OCI-LY1 (cell line): ENCODE data around the gene CACNG5.

Experiments used
- H2AFZ ChIP-seq: fragments of 200-600 bp; sonication (generic), shearing (Covaris generic); 2 replicates; pipeline ENCODE4 v1.6.0; 2014; ENCODE audit warnings: antibody characterized with exemption, mild to moderate bottlenecking, low read length
- H3F3A ChIP-seq: fragments of 200-600 bp; sonication (generic), shearing (Covaris generic); 2 replicates; pipeline ENCODE4 v1.6.0; 2014; ENCODE audit warnings: mild to moderate bottlenecking, antibody characterized with exemption, low read length, moderate library complexity; ENCODE audit not compliant: insufficient read depth
- H3K27ac ChIP-seq: fragments of 200-600 bp; sonication (generic); 2 replicates; pipeline ENCODE4 v1.5.1; 2014; ENCODE audit warnings: low read length, mixed run types, mild to moderate bottlenecking, low read depth; ENCODE audit not compliant: poor library complexity, severe bottlenecking
- H3K27me3 ChIP-seq: fragments of 200-600 bp; sonication (generic); 2 replicates; pipeline ENCODE4 v1.6.0; 2014; ENCODE audit warnings: antibody characterized with exemption, mild to moderate bottlenecking, low read length, moderate library complexity; ENCODE audit not compliant: insufficient read depth
- H3K36me3 ChIP-seq: fragments of 200-600 bp; sonication (generic); 2 replicates; pipeline ENCODE4 v1.6.1; 2014; ENCODE audit warnings: mild to moderate bottlenecking, antibody characterized with exemption, low read length, moderate library complexity, mixed read lengths; ENCODE audit not compliant: insufficient read depth
- H3K4me1 ChIP-seq: fragments of 200-600 bp; sonication (generic); 2 replicates; pipeline ENCODE4 v1.5.1; 2014; ENCODE audit warnings: mild to moderate bottlenecking, low read length, moderate library complexity; ENCODE audit not compliant: insufficient read depth, severe bottlenecking
- H3K4me2 ChIP-seq: fragments of 200-600 bp; sonication (generic), shearing (Covaris generic); 2 replicates; pipeline ENCODE4 v1.6.1; 2014; ENCODE audit warnings: low read length
- H3K4me3 ChIP-seq: fragments of 200-600 bp; sonication (generic); 2 replicates; pipeline ENCODE4 v1.5.1; 2014; ENCODE audit warnings: low read length, low read depth, mild to moderate bottlenecking, mixed read lengths; ENCODE audit not compliant: poor library complexity, severe bottlenecking
- H3K79me2 ChIP-seq: fragments of 200-600 bp; shearing (Covaris generic); 2 replicates; pipeline ENCODE4 v1.6.1; 2016; ENCODE audit warnings: mixed run types, low read length, mixed read lengths; ENCODE audit not compliant: insufficient read depth
- H3K9ac ChIP-seq: fragments of 200-600 bp; sonication (generic), shearing (Covaris generic); 2 replicates; pipeline ENCODE4 v1.6.1; 2014; ENCODE audit warnings: mild to moderate bottlenecking, low read length, mixed read lengths
- H3K9me2 ChIP-seq: fragments of 200-600 bp; sonication (generic), shearing (Covaris generic); 2 replicates; pipeline ENCODE4 v1.6.1; 2014; ENCODE audit warnings: low read depth, mild to moderate bottlenecking, low read length, mixed read lengths
- H3K9me3 ChIP-seq: fragments of 200-600 bp; shearing (Covaris generic); 2 replicates; pipeline ENCODE4 v1.6.1; 2014; ENCODE audit warnings: low read length, mixed read lengths
- H4K20me1 ChIP-seq: fragments of 200-600 bp; sonication (generic), shearing (Covaris generic); 2 replicates; pipeline ENCODE4 v1.6.0; 2016; ENCODE audit warnings: mild to moderate bottlenecking, low read length; ENCODE audit not compliant: insufficient read depth
- CTCF ChIP-seq: fragments of 200-600 bp; sonication (generic), shearing (Covaris generic); IDR thresholded peaks from 2 replicates; pipeline ENCODE4 v1.5.1; 2017; ENCODE audit warnings: mild to moderate bottlenecking, antibody characterized with exemption, low read length, moderate library complexity, mixed read lengths
- EZH2 ChIP-seq: fragments of 200-600 bp; sonication (generic), shearing (Covaris generic); IDR thresholded peaks from 2 replicates; pipeline ENCODE4 v1.8.0; 2017; ENCODE audit warnings: borderline replicate concordance, mixed run types, mild to moderate bottlenecking, antibody characterized with exemption, low read length, moderate library complexity, mixed read lengths

The CACNG5 gene

GRCh38 chr17:66916946-66917345, 82.0 kb downstream of the CACNG5 start:
- Histone ChIP-seq H3F3A (no peaks in the 10 kb centered on the region), H3K27ac (no peak overlapping the region), H3K9me3 (no peaks in the 10 kb centered on the region), H4K20me1 (no peaks in the 10 kb centered on the region), H3K27me3 (peaks cover 11% of the 10 kb centered on the region; the same call in 1 of the 2 replicates), H3K4me2 (no peak overlapping the region), H3K4me1 (no peaks in the 10 kb centered on the region), H3K4me3 (no peak overlapping the region), H3K79me2 (no peaks in the 10 kb centered on the region), H3K36me3 (no peaks in the 10 kb centered on the region), H3K9me2 (no peaks in the 10 kb centered on the region), H3K9ac (no peak overlapping the region), H2AFZ (no peak overlapping the region)
- TF ChIP-seq CTCF (no peak), EZH2 (no peak)

GRCh38 chr17:66918896-66919295, 84.0 kb downstream of the CACNG5 start:
- no peak overlapping the region for H2AFZ ChIP-seq
- no peak overlapping the region for H3K9ac ChIP-seq
- no peak overlapping the region for H3K4me3 ChIP-seq
- H3K79me2 ChIP-seq, result no peaks in the 10 kb centered on the region
- no peaks in the 10 kb centered on the region for H3K9me2 ChIP-seq
- no peak overlapping the region for H3K4me2 ChIP-seq
- no peaks in the 10 kb centered on the region for H3K4me1 ChIP-seq
- no peak for TF ChIP-seq EZH2
- no peak for TF ChIP-seq CTCF
- no peaks in the 10 kb centered on the region for H4K20me1 ChIP-seq
- H3K27me3 ChIP-seq, result peaks cover 11% of the 10 kb centered on the region; the same call in 1 of the 2 replicates
- no peaks in the 10 kb centered on the region for H3K9me3 ChIP-seq
- H3K36me3 ChIP-seq, result no peaks in the 10 kb centered on the region
- no peaks in the 10 kb centered on the region for H3F3A ChIP-seq
- H3K27ac ChIP-seq, result no peak overlapping the region

- H4K20me1 ChIP-seq, result no peaks in the 10 kb centered on the region
- no peak overlapping the region for H3K27ac ChIP-seq
- H3F3A ChIP-seq, result no peaks in the 10 kb centered on the region
- no peak overlapping the region for H3K4me2 ChIP-seq
- H3K4me1 ChIP-seq, result no peaks in the 10 kb centered on the region
- H2AFZ ChIP-seq, result no peak overlapping the region
- peaks cover 11% of the 10 kb centered on the region; the same call in 1 of the 2 replicates for H3K27me3 ChIP-seq
- no peak overlapping the region for H3K4me3 ChIP-seq
- no peaks in the 10 kb centered on the region for H3K9me2 ChIP-seq
- H3K79me2 ChIP-seq, result no peaks in the 10 kb centered on the region
- TF ChIP-seq CTCF (no peak), EZH2 (no peak)
- H3K9me3 ChIP-seq, result no peaks in the 10 kb centered on the region
- no peak overlapping the region for H3K9ac ChIP-seq
- no peaks in the 10 kb centered on the region for H3K36me3 ChIP-seq
These were observed 85.5 kb downstream of the CACNG5 start for GRCh38 chr17:66920435-66920834.
